ENCODE results near the gene SFXN4.
"Not testable (repeated sequence)": the region's sequence is repeated elsewhere in the genome, so short reads cannot be mapped to it uniquely, and the experiment has no call there.

Gene SFXN4

GRCh38 chr10:119176166-119176565, 10.7 kb upstream of the SFXN4 start:
- H3K36me3 Mint-ChIP-seq: peaks cover 17% of the 10 kb centered on the region
- no peak overlapping the region for H3K27ac Mint-ChIP-seq

GRCh38 chr10:119174109-119174508, 8.6 kb upstream of the SFXN4 start:
- Mint-ChIP-seq H3K27ac (no peak overlapping the region), H3K4me1 (peaks cover 12% of the 10 kb centered on the region), H3K4me3 (no peak overlapping the region), H3K36me3 (peaks cover 26% of the 10 kb centered on the region), H3K9me3 (no peaks in the 10 kb centered on the region), H3K27me3 (no peaks in the 10 kb centered on the region)
- no peak for ATAC-seq (ENCODE audit: low read depth)
- no peak for DNase-seq (ENCODE audit: low spot score in 2 of 2)

More at GRCh38 chr10:119176166-119176565, 10.7 kb upstream of the SFXN4 start:
- ATAC-seq (ENCODE audit: low read depth) (no peak), DNase-seq (ENCODE audit: low spot score in 2 of 2) (no peak)
- Mint-ChIP-seq H3K4me1 (peaks cover 12% of the 10 kb centered on the region), H3K9me3 (no peaks in the 10 kb centered on the region), H3K4me3 (no peak overlapping the region), H3K27me3 (no peaks in the 10 kb centered on the region)

- Mint-ChIP-seq H3K27ac (peak overlapping the region; percentile 94), H3K4me1 (peaks cover 11% of the 10 kb centered on the region), H3K27me3 (no peaks in the 10 kb centered on the region), H3K4me3 (peak overlapping the region; percentile 94), H3K36me3 (peaks cover 20% of the 10 kb centered on the region), H3K9me3 (no peaks in the 10 kb centered on the region)
- ATAC-seq (ENCODE audit: low read depth) (no peak), DNase-seq (ENCODE audit: low spot score in 2 of 2) (no peak)
Measured at GRCh38 chr10:119167041-119167440, 1.5 kb upstream of the SFXN4 start.

- peak overlapping the region; percentile 94 for H3K4me3 Mint-ChIP-seq
- H3K36me3 Mint-ChIP-seq: peaks cover 19% of the 10 kb centered on the region
- no peaks in the 10 kb centered on the region for H3K27me3 Mint-ChIP-seq
- no peaks in the 10 kb centered on the region for H3K9me3 Mint-ChIP-seq
- H3K4me1 Mint-ChIP-seq: peaks cover 11% of the 10 kb centered on the region
- no peak for ATAC-seq (ENCODE audit: low read depth)
- DNase-seq (ENCODE audit: low spot score in 2 of 2): no peak
- H3K27ac Mint-ChIP-seq: peak overlapping the region; percentile 94
Measured at GRCh38 chr10:119166564-119166963, 1.1 kb upstream of the SFXN4 start.

GRCh38 chr10:119166118-119166500, 595 bp upstream of the SFXN4 start:
- peak overlapping the region; percentile 94 for H3K4me3 Mint-ChIP-seq
- peaks cover 11% of the 10 kb centered on the region for H3K4me1 Mint-ChIP-seq
- DNase-seq (ENCODE audit: low spot score in 2 of 2): no peak
- peak; percentile 1 for ATAC-seq (ENCODE audit: low read depth)
- peak overlapping the region; percentile 94 for H3K27ac Mint-ChIP-seq
- peaks cover 19% of the 10 kb centered on the region for H3K36me3 Mint-ChIP-seq
- no peaks in the 10 kb centered on the region for H3K9me3 Mint-ChIP-seq
- no peaks in the 10 kb centered on the region for H3K27me3 Mint-ChIP-seq

GRCh38 chr10:119162452-119163092, 2.9 kb downstream of the SFXN4 start:
- H3K27ac Mint-ChIP-seq: peak overlapping the region; percentile 1
- no peaks in the 10 kb centered on the region for H3K9me3 Mint-ChIP-seq
- ATAC-seq (ENCODE audit: low read depth) (no peak), DNase-seq (ENCODE audit: low spot score in 2 of 2) (no peak)
- peaks cover 11% of the 10 kb centered on the region for H3K4me1 Mint-ChIP-seq
- H3K4me3 Mint-ChIP-seq: no peak overlapping the region
- H3K27me3 Mint-ChIP-seq: no peaks in the 10 kb centered on the region
- peaks cover 18% of the 10 kb centered on the region for H3K36me3 Mint-ChIP-seq

- H3K4me3 Mint-ChIP-seq: no peak overlapping the region
Measured at GRCh38 chr10:119161680-119162451, 3.6 kb downstream of the SFXN4 start.

GRCh38 chr10:119159332-119159731, 6.2 kb downstream of the SFXN4 start:
- H3K4me3 Mint-ChIP-seq: no peak overlapping the region
- no peaks in the 10 kb centered on the region for H3K9me3 Mint-ChIP-seq
- H3K27ac Mint-ChIP-seq: no peak overlapping the region
- no peak for DNase-seq (ENCODE audit: low spot score in 2 of 2)
- peaks cover 35% of the 10 kb centered on the region for H3K36me3 Mint-ChIP-seq
- H3K4me1 Mint-ChIP-seq: peaks cover 7% of the 10 kb centered on the region
- no peaks in the 10 kb centered on the region for H3K27me3 Mint-ChIP-seq
- ATAC-seq (ENCODE audit: low read depth): no peak

More at GRCh38 chr10:119161680-119162451, 3.6 kb downstream of the SFXN4 start:
- Mint-ChIP-seq H3K36me3 (peaks cover 18% of the 10 kb centered on the region), H3K27me3 (no peaks in the 10 kb centered on the region), H3K9me3 (no peaks in the 10 kb centered on the region), H3K27ac (peak overlapping the region; percentile 1), H3K4me1 (peaks cover 11% of the 10 kb centered on the region)
- ATAC-seq (ENCODE audit: low read depth) (no peak), DNase-seq (ENCODE audit: low spot score in 2 of 2) (no peak)

GRCh38 chr10:119153661-119154060, 11.9 kb downstream of the SFXN4 start:
- Mint-ChIP-seq H3K9me3 (peaks cover 2% of the 10 kb centered on the region), H3K4me1 (no peaks in the 10 kb centered on the region), H3K36me3 (peaks cover 34% of the 10 kb centered on the region), H3K27me3 (no peaks in the 10 kb centered on the region), H3K4me3 (no peak overlapping the region), H3K27ac (no peak overlapping the region)
- no peak for DNase-seq (ENCODE audit: low spot score in 2 of 2)
- no peak for ATAC-seq (ENCODE audit: low read depth)

- Mint-ChIP-seq H3K36me3 (peaks cover 34% of the 10 kb centered on the region), H3K4me3 (no peak overlapping the region), H3K27ac (no peak overlapping the region), H3K4me1 (no peaks in the 10 kb centered on the region), H3K9me3 (peaks cover 2% of the 10 kb centered on the region), H3K27me3 (no peaks in the 10 kb centered on the region)
- no peak for ATAC-seq (ENCODE audit: low read depth)
- DNase-seq (ENCODE audit: low spot score in 2 of 2): no peak
Measured at GRCh38 chr10:119153041-119153440, 12.5 kb downstream of the SFXN4 start.

GRCh38 chr10:119151601-119152000, 13.9 kb downstream of the SFXN4 start:
- H3K27me3 Mint-ChIP-seq; H3K4me3 Mint-ChIP-seq; H3K27ac Mint-ChIP-seq; DNase-seq (ENCODE audit: low spot score in 2 of 2); H3K4me1 Mint-ChIP-seq; H3K9me3 Mint-ChIP-seq; ATAC-seq (ENCODE audit: low read depth): not testable (repeated sequence)
- H3K36me3 Mint-ChIP-seq: peaks cover 28% of the 10 kb centered on the region

- Mint-ChIP-seq H3K27me3 (no peaks in the 10 kb centered on the region), H3K27ac (peak overlapping the region; percentile 15), H3K36me3 (peaks cover 21% of the 10 kb centered on the region), H3K4me3 (no peak overlapping the region), H3K4me1 (no peaks in the 10 kb centered on the region), H3K9me3 (peaks cover 2% of the 10 kb centered on the region)
- no peak for ATAC-seq (ENCODE audit: low read depth)
- no peak for DNase-seq (ENCODE audit: low spot score in 2 of 2)
Measured at GRCh38 chr10:119149729-119150128, 15.8 kb downstream of the SFXN4 start.

GRCh38 chr10:119149157-119149556, 16.4 kb downstream of the SFXN4 start:
- no peak overlapping the region for H3K27ac Mint-ChIP-seq
- no peak overlapping the region for H3K4me3 Mint-ChIP-seq
- H3K36me3 Mint-ChIP-seq: peaks cover 16% of the 10 kb centered on the region

GRCh38 chr10:119143657-119144056, 21.9 kb downstream of the SFXN4 start:
- no peak overlapping the region for H3K4me3 Mint-ChIP-seq
- no peak for DNase-seq (ENCODE audit: low spot score in 2 of 2)
- H3K36me3 Mint-ChIP-seq: peaks cover 11% of the 10 kb centered on the region
- no peak overlapping the region for H3K27ac Mint-ChIP-seq
- no peak for ATAC-seq (ENCODE audit: low read depth)
- no peaks in the 10 kb centered on the region for H3K27me3 Mint-ChIP-seq
- peaks cover 8% of the 10 kb centered on the region for H3K4me1 Mint-ChIP-seq
- H3K9me3 Mint-ChIP-seq: no peaks in the 10 kb centered on the region

More at GRCh38 chr10:119149157-119149556, 16.4 kb downstream of the SFXN4 start:
- ATAC-seq (ENCODE audit: low read depth) (no peak), DNase-seq (ENCODE audit: low spot score in 2 of 2) (no peak)
- no peaks in the 10 kb centered on the region for H3K4me1 Mint-ChIP-seq
- peaks cover 2% of the 10 kb centered on the region for H3K9me3 Mint-ChIP-seq
- H3K27me3 Mint-ChIP-seq: no peaks in the 10 kb centered on the region
